Lower leg skin (tissue), 4 donors: ENCODE measurements around the gene PDIA6. TPM values are rescaled to one million over a fixed set of nuclear protein-coding genes. Genes with fewer than 3 reads are reported as not detected.
A peak's percentile ranks its signal among the peaks of the same experiment; 100 is the strongest.
"Not testable (repeated sequence)": the region's sequence is repeated elsewhere in the genome, so short reads cannot be mapped to it uniquely, and the experiment has no call there.

Source experiments
- DNase-seq, 2 donors: peaks; one replicate each; pipeline ENCODE4 v3.0.0-alpha.2; 2019; ENCODE audit warnings: low spot score in 2 of 2
- H3K4me3 ChIP-seq: fragments of 200-600 bp; sonication (generic); 2 replicates; pipeline ENCODE4 v1.5.1; 2017; ENCODE audit warnings: mild to moderate bottlenecking, low read depth; ENCODE audit not compliant: poor library complexity, severe bottlenecking
- CTCF ChIP-seq, 3 donors: fragments of 450-650 bp; IDR thresholded peaks; one replicate each; pipeline ENCODE4 v1.5.1; 2016; ENCODE audit warnings: antibody characterized with exemption in 3 of 3, mild to moderate bottlenecking in 3 of 3, moderate library complexity in 2 of 3
- POLR2A ChIP-seq, 2 donors: fragments of 450-650 bp; IDR thresholded peaks; one replicate each; pipeline ENCODE4 v1.6.1; 2016 to 2017; ENCODE audit warnings: antibody characterized with exemption in 2 of 2, mild to moderate bottlenecking in 1 of 2, moderate library complexity in 1 of 2
- WGBS, 2 donors: methylation state at CpG; one replicate each; pipeline ENCODE4 v1.1.5; 2018; 5-methylcytosine and 5-hydroxymethylcytosine counted together
- intact Hi-C: fragments of 100-400 bp; cut with DNase I; formaldehyde crosslinking; loops from one replicate; pipeline ENCODE4 v1.15.0; 2023; ENCODE audit warnings: low total_unique reads
- total RNA-seq, 4 donors: library from RNA; depleted of rRNA; stranded (reverse); fragments of >200 nt; gene quantifications; one replicate each; pipeline ENCODE4 v1.1.0, GENCODE V29; 2016

PDIA6 gene
- total RNA-seq, 4 donors from 2014 or later: 50.5 to 97.7 (median 73.7) TPM

- intact Hi-C loops: no loop called here
- no peak for TF ChIP-seq CTCF (IDR thresholded peaks at IDR 0.05)
- no peak for TF ChIP-seq POLR2A (IDR thresholded peaks at IDR 0.05)
- peak overlapping the region; percentile 80 for H3K4me3 ChIP-seq
- no peak for DNase-seq
- WGBS, 2 donors: 8 to 9% methylated on average over 14 of the region's 14 CpGs
Measured at GRCh38 chr2:10811517-10811916, 1.1 kb downstream of the PDIA6 start.

GRCh38 chr2:10810202-10811161, 2.1 kb downstream of the PDIA6 start:
- H3K4me3 ChIP-seq: no peak overlapping the region
- WGBS, 2 donors: 49 to 54% methylated on average over 8 of the region's 8 CpGs
- TF ChIP-seq POLR2A (IDR thresholded peaks at IDR 0.05) (no peak), CTCF (IDR thresholded peaks at IDR 0.05) (no peak)
- DNase-seq: no peak
- intact Hi-C loops: no loop called here

- no peak for TF ChIP-seq POLR2A (IDR thresholded peaks at IDR 0.05)
- no peak for TF ChIP-seq CTCF (IDR thresholded peaks at IDR 0.05)
- H3K4me3 ChIP-seq: no peak overlapping the region
- WGBS, 2 donors: 71 to 85% methylated on average over 3 of the region's 3 CpGs
- intact Hi-C loops: no loop called here
- no peak for DNase-seq
Measured at GRCh38 chr2:10806543-10806942, 6.0 kb downstream of the PDIA6 start.

- H3K4me3 ChIP-seq, DNase-seq, intact Hi-C loops: not testable (repeated sequence)
- 88 to 94% methylated on average over 6 of the region's 6 CpGs for WGBS, 2 donors
Measured at GRCh38 chr2:10805990-10806389, 6.6 kb downstream of the PDIA6 start.

GRCh38 chr2:10802657-10803056, 9.9 kb downstream of the PDIA6 start:
- DNase-seq: no peak
- 86 to 89% methylated on average over 8 of the region's 8 CpGs for WGBS, 2 donors
- TF ChIP-seq POLR2A (IDR thresholded peaks at IDR 0.05): no peak
- TF ChIP-seq CTCF (IDR thresholded peaks at IDR 0.05): no peak
- H3K4me3 ChIP-seq: no peak overlapping the region
- intact Hi-C loops: no loop called here

GRCh38 chr2:10800163-10800562, 12.4 kb downstream of the PDIA6 start:
- no peak overlapping the region for H3K4me3 ChIP-seq
- 96 to 97% methylated on average over 4 of the region's 4 CpGs for WGBS, 2 donors
- no peak for DNase-seq
- intact Hi-C loops: no loop called here
- TF ChIP-seq CTCF (IDR thresholded peaks at IDR 0.05) (no peak), POLR2A (IDR thresholded peaks at IDR 0.05) (no peak)
